ENCODE data around the gene NXPH2. TPM values are rescaled to one million over a fixed set of nuclear protein-coding genes. Genes with fewer than 3 reads are reported as not detected.

NXPH2 gene
- not detected for total RNA-seq

GRCh38 chr2:138779781-138780445, at the start of gene NXPH2:
TSS of gene NXPH2 (minus strand) at chr2:138780390. CDS start at chr2:138780241, 149 bp downstream.

